Heart left ventricle (tissue), 13 donors: ENCODE measurements around the gene NAB1.

Experiments
- POLR2A ChIP-seq, 2 donors: fragments of 450-650 bp; IDR thresholded peaks; one replicate each; pipeline ENCODE4 v1.6.1; 2017; ENCODE audit warnings: antibody characterized with exemption in 2 of 2, mild to moderate bottlenecking in 2 of 2, moderate library complexity in 2 of 2
- TF ChIP-seq, protein P1 (sequence below), 12 donors: fragments of 200-600 bp; sonication (generic) in 4 of 12; IDR thresholded peaks; one replicate each; pipeline versions ENCODE4 v1.5.0 to v1.8.0; 2018 to 2022; ENCODE audit warnings: antibody characterized with exemption in 12 of 12, mild to moderate bottlenecking in 5 of 12
- donor health status: ischemic (EF 13 %, LVEDD 7.1; RV severe dilation, severe dysfunction).
- donor health status: DM: no; HTN: yes; CAD: no.
- donor health status: DM: no; HTN: no; CAD: no.
- donor health status: ischemic (EF 25% LVEDD 6.9; RV normal size, moderate dysfunction).
- donor health status: ischemic (EF 25% LVEDD 5.7; RV mildly dilated, moderate dysfunction).
- donor health status: ischemic (EF 35%, LVEDD 5.7; RV mildly dilated, moderate dysfunction).
- donor health status: nonischemic (EF 11% LVEDD 7.7; RV severe dilation, severe dysfunction).
- donor health status: DM: yes; HTN: yes; CAD: no.
- donor health status: PGD.
- donor health status: ischemic (EF 29% LVEDD 5.4; RV normal size, mild dysfunction).
- donor health status: nonischemic (EF 23%, LVEDD 6.1; RV moderate dilation, normal function).

DNA sequence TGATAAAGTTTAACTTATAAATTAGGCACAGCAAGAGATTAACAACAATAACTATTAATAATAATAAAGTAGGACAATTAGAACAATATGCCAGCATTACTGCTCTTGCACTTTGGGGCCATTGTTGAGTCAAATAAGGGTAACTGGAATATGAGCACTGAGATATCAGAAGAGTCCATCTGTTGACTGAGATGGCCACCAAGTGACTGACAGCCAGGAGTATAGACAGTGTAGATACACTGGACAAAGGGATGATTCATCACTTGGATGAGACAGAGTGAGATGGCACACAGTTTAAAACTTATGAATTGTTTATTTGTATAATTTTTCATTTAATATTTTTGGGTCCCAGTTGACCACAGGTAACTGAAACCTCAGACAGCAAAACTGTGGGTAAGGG is 20.0 kb downstream of the NAB1 start:
- TF ChIP-seq, protein P1, sequence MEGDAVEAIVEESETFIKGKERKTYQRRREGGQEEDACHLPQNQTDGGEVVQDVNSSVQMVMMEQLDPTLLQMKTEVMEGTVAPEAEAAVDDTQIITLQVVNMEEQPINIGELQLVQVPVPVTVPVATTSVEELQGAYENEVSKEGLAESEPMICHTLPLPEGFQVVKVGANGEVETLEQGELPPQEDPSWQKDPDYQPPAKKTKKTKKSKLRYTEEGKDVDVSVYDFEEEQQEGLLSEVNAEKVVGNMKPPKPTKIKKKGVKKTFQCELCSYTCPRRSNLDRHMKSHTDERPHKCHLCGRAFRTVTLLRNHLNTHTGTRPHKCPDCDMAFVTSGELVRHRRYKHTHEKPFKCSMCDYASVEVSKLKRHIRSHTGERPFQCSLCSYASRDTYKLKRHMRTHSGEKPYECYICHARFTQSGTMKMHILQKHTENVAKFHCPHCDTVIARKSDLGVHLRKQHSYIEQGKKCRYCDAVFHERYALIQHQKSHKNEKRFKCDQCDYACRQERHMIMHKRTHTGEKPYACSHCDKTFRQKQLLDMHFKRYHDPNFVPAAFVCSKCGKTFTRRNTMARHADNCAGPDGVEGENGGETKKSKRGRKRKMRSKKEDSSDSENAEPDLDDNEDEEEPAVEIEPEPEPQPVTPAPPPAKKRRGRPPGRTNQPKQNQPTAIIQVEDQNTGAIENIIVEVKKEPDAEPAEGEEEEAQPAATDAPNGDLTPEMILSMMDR (IDR thresholded peaks at IDR 0.05) = no peak
- TF ChIP-seq POLR2A (IDR thresholded peaks at IDR 0.05) = no peak
